Colon (tissue), 2 donors: ENCODE measurements around the gene CYP2W1.

Source experiments
- FAIRE-seq: peaks from 2 replicates; lab custom pipeline; 2012; peaks lifted over from hg19 to GRCh38; lab: Jason Lieb, UNC
- donor health status: control.
- donor health status: control.

Gene CYP2W1

GRCh38 chr7:982511-983003 lies 424 bp upstream of the CYP2W1 start:
- no peak for FAIRE-seq

- no peak for FAIRE-seq
These were observed 663 bp downstream of the CYP2W1 start for GRCh38 chr7:983616-984071.

DNA sequence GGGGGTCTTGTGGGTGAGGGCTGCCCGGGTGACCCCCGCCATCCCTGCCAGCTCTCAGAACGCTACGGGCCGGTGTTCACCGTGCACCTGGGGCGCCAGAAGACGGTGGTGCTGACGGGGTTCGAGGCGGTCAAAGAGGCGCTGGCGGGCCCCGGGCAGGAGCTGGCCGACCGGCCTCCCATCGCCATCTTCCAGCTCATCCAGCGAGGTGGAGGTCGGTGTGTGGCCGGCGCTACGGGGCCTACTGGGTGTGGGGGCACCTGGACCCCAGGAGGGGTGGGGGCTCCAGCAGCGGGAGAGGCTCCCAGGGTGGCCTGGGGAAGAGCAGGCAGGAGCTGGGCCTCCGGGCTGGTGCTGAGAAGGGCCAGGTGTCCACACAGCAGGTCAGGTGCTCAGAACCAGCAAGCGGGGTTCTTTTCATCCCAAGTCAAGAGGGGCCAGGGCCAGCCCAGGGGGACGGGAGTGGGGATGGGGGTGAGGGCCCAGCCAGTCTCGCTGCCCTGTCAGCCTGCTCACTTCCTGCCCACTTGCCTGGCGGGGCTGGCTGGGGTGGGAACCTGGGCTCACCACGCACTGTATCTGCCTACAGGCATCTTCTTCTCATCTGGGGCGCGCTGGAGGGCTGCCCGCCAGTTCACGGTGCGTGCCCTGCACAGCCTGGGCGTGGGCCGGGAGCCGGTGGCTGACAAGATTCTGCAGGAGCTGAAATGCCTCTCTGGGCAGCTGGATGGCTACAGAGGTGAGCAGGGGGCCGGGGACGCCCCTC lies 1.6 kb downstream of the CYP2W1 start:
- FAIRE-seq: no peak

DNA sequence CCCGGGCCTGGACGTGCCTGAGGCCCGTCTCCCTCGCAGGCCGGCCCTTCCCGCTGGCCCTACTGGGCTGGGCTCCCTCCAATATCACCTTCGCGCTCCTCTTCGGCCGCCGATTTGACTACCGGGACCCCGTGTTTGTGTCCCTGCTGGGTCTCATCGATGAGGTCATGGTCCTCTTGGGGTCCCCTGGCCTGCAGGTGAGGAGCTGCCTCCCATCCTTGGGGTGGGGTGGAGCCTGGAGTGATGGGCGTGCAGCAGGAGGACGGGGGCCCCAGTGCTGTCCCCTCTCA lies 2.1 kb downstream of the CYP2W1 start:
- no peak for FAIRE-seq

GRCh38 chr7:985915-986741 lies 3.1 kb downstream of the CYP2W1 start:
- FAIRE-seq: no peak

DNA sequence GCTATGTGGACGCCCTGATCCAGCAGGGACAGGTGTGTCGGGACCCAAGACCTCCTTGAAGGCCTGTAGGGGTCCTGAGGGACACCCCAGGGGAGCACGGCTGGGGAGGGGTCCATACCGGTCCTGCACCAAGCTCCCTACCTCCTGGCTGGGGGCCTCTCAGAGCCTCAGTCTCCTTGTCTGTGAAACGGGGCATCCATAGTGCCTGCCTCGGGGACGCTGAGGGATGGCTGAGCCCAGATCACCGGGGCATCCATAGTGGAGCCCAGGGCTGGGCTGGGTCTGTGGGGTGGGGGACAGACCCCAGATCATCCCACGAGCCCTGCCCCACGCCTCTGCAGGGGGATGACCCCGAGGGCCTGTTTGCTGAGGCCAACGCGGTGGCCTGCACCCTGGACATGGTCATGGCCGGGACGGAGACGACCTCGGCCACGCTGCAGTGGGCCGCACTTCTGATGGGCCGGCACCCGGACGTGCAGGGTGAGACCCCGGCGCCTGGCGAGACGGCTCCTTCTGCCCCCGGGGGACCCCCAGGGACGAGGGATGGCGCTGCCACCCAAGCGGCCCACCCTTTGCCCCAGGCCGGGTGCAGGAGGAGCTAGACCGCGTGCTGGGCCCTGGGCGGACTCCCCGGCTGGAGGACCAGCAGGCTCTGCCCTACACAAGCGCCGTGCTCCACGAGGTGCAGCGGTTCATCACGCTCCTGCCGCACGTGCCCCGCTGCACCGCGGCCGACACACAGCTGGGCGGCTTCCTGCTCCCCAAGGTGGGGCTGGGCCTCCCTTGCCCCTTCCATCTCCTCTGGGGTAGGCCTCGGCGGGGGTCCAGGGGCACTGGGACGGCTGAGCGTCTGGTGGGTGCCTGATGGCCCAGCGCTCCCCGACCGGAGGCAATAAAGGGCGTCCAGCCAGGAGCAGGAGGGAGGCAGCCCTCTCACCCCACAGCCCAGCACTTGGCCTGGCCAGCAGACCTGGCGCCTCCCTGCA lies 4.1 kb downstream of the CYP2W1 start:
- FAIRE-seq: no peak

GRCh38 chr7:987909-988308 lies 4.9 kb downstream of the CYP2W1 start:
- no peak for FAIRE-seq

DNA sequence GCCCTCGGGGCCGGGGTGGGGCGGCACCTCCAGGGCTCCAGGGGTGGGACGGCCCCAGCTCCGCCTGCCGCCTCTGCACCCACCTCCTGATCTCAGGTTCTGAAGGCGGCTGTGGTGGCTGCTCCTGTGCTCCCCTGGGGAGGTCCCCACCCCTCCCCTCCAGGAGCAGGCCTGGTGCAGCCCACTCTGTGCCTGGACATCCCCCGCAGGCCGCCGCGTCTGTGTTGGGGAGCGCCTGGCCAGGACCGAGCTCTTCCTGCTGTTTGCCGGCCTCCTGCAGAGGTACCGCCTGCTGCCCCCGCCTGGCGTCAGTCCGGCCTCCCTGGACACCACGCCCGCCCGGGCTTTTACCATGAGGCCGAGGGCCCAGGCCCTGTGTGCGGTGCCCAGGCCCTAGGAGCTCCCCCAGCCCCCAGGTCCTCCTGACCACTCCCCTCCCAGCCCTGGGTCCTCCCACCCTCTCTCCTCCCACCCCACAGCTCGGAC lies 5.5 kb downstream of the CYP2W1 start:
- FAIRE-seq: no peak

DNA sequence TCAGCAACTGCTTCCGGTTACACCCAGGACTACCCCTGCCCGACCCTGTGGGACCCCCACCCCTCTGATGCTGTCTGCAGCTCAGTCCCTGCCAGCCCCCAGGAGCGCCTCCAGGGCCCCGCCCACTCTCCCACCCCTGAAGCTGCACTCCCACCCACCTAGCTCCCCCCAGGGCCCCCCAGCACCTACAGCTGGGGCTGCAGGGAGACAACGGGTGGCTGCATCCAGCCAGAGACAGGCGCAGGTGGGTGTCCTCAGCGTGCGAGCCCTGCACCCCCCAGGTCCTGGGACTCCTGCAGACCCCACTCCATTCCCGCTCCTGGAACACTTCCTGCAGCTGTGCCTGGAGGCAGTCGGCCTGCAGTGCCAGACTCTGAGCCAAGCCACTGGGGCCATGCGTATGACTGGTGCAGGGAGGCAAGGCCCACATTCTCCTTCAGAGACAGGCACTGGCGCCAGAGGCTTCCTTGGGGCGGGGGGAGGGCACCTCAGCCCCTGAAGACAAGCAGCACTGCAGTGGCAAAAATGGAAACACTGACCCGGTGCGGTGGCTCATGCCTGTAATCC lies 6.1 kb downstream of the CYP2W1 start:
- FAIRE-seq: no peak

GRCh38 chr7:990352-990932 lies 7.5 kb downstream of the CYP2W1 start:
- no peak for FAIRE-seq

GRCh38 chr7:990933-991728 lies 8.2 kb downstream of the CYP2W1 start:
- no peak for FAIRE-seq

- no peak for FAIRE-seq
These were observed 9.0 kb downstream of the CYP2W1 start for GRCh38 chr7:991729-992656.

- FAIRE-seq: no peak
These were observed 10.0 kb downstream of the CYP2W1 start for GRCh38 chr7:992709-993607.

DNA sequence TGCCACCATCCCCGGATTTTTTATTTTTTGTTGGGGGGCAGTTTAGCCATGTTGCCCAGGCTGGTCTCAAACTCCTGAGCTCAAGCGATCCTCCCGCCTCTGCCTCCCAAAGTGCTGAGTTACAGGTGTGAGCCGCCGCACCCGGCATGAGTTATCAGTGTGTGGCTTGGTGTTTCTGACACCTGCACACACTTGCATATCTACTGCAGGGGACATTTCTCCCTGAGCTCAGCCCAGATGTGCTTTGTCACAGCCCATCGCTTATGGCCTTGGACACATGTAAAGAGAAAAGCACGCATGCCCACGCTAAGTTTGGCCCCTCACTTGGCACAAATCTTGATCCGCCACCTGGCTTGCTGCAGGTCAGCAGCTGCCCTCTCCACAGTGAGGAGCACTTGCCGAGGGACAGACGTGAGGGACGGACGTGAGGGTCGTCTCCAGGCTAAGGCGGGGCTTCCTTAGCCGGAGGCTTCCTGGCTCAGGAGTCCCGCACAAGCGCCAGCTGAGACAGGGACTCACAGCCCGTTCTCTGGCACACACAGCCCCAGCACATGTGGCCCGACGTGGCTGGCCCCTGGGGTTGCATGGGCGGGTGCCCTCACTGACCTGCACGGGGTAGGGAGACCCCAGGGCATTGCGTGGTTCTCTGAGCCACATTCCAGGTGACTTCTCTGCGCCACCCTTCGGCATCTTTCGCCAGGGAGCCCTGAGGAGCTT lies 11.8 kb downstream of the CYP2W1 start:
- no peak for FAIRE-seq

DNA sequence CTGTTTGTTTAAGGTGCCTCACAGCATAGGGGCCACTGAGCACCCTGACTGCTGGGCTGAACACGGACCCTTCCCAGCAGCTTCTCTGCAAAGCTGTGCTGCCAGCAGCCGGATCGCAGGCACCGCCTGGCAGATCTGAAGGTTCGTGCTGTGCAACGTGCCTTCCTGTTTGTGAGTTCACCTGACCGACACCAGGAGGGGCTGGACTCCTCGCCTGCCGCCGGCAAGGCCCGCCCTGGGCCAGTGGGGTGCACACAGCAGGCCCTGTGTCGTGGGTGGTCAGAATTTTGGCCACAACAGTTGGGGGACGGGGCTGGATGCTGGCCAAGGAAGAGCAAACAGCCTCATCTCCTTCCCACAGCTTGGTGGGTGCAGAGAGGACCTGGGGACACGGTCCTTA lies 12.6 kb downstream of the CYP2W1 start:
- FAIRE-seq: no peak

GRCh38 chr7:996079-996872 lies 13.3 kb downstream of the CYP2W1 start:
- no peak for FAIRE-seq
